ENCODE results near the gene CHST14. TPM values are rescaled to one million over a fixed set of nuclear protein-coding genes. Genes with fewer than 3 reads are reported as not detected.
"Not testable (repeated sequence)": the region's sequence is repeated elsewhere in the genome, so short reads cannot be mapped to it uniquely, and the experiment has no call there.

CHST14 gene
- total and polyA plus RNA-seq, 3 experiments from 2014 or later = 1.7 to 13.3 (median 13.1) TPM

- H3K9me3 Mint-ChIP-seq = no peaks in the 10 kb centered on the region
- peak overlapping the region; percentile 16 for H3K4me3 ChIP-seq (ENCODE audit: low read length)
- peak overlapping the region in 6 of 7 donors; percentile 53 to 88 (median 74) for H3K4me3 Mint-ChIP-seq
- H3K4me1 ChIP-seq (ENCODE audit: insufficient read depth, low read length) = peaks cover 81% of the 10 kb centered on the region
- no peaks in the 10 kb centered on the region for H3K36me3 ChIP-seq (ENCODE audit: insufficient read depth, low read length)
- H3K27ac Mint-ChIP-seq = peak overlapping the region; percentile 68 to 98 (median 84)
- H3K4me1 Mint-ChIP-seq = peaks cover 77 to 90% (median 85%) of the 10 kb centered on the region in 3 donors
- H3K9me3 ChIP-seq (ENCODE audit: low read length) = no peaks in the 10 kb centered on the region
- no peaks in the 10 kb centered on the region for H3K27me3 Mint-ChIP-seq
- no peak for DNase-seq
- CTCF ChIA-PET = interaction anchor here (1.1 to 3.3 kb wide), 9 partner anchors 9 to 406 kb away, joined by 3 to 16 read pairs (median 4); partner anchors contain the start of gene BAHD1
- peaks cover 0 to 8% (median 0%) of the 10 kb centered on the region in 3 donors for H3K36me3 Mint-ChIP-seq
- POLR2A ChIA-PET = interaction anchor here (0.6 to 5.5 kb wide), 3 partner anchors 10 to 143 kb away, joined by 3 to 41 read pairs (median 3); partner anchors contain the start of gene BAHD1
- no peaks in the 10 kb centered on the region for H3K27me3 ChIP-seq (ENCODE audit: insufficient read depth, low read length, poor library complexity, severe bottlenecking)
- H3K27ac ChIP-seq (ENCODE audit: low read depth, low read length) = no peak overlapping the region
Observed at GRCh38 chr15:40451527-40452158, 19.1 kb upstream of the CHST14 start.

GRCh38 chr15:40452296-40453090 lies 18.3 kb upstream of the CHST14 start:
- no peaks in the 10 kb centered on the region for H3K36me3 ChIP-seq (ENCODE audit: insufficient read depth, low read length)
- Mint-ChIP-seq H3K9me3 (no peaks in the 10 kb centered on the region), H3K36me3 (peaks cover 0 to 8% (median 0%) of the 10 kb centered on the region in 3 donors), H3K4me3 (peak overlapping the region; percentile 58 to 88 (median 76)), H3K27ac (peak overlapping the region; percentile 68 to 91 (median 81)), H3K27me3 (no peaks in the 10 kb centered on the region), H3K4me1 (peaks cover 77 to 92% (median 85%) of the 10 kb centered on the region in 3 donors)
- H3K27ac ChIP-seq (ENCODE audit: low read depth, low read length) = no peak overlapping the region
- POLR2A ChIA-PET = interaction anchor here (1.1 to 5.5 kb wide), 2 partner anchors 10 to 11 kb away, joined by 3 to 41 read pairs; partner anchors contain the start of gene BAHD1
- H3K4me1 ChIP-seq (ENCODE audit: insufficient read depth, low read length) = peaks cover 90% of the 10 kb centered on the region
- peak overlapping the region; percentile 16 for H3K4me3 ChIP-seq (ENCODE audit: low read length)
- no peaks in the 10 kb centered on the region for H3K9me3 ChIP-seq (ENCODE audit: low read length)
- H3K27me3 ChIP-seq (ENCODE audit: insufficient read depth, low read length, poor library complexity, severe bottlenecking) = no peaks in the 10 kb centered on the region
- no peak for DNase-seq
- CTCF ChIA-PET = interaction anchor here (0.7 to 3.3 kb wide), 9 partner anchors 10 to 442 kb away, joined by 3 to 16 read pairs (median 6); partner anchors contain the start of genes BAHD1, KNSTRN and VPS18

GRCh38 chr15:40453941-40454340 lies 16.8 kb upstream of the CHST14 start:
- peak overlapping the region; percentile 68 to 98 (median 84) for H3K27ac Mint-ChIP-seq
- peaks cover 72 to 86% (median 76%) of the 10 kb centered on the region in 3 donors for H3K4me1 Mint-ChIP-seq
- H3K27me3 ChIP-seq (ENCODE audit: insufficient read depth, low read length, poor library complexity, severe bottlenecking); H3K27me3 Mint-ChIP-seq; H3K27ac ChIP-seq (ENCODE audit: low read depth, low read length); H3K9me3 ChIP-seq (ENCODE audit: low read length); H3K9me3 Mint-ChIP-seq; H3K36me3 Mint-ChIP-seq; H3K36me3 ChIP-seq (ENCODE audit: insufficient read depth, low read length): not testable (repeated sequence)
- Histone ChIP-seq H3K4me3 (ENCODE audit: low read length) (peak overlapping the region; percentile 11), H3K4me1 (ENCODE audit: insufficient read depth, low read length) (peaks cover 84% of the 10 kb centered on the region)
- peak in 1 of 5 donors; percentile 45 for DNase-seq
- H3K4me3 Mint-ChIP-seq = peak overlapping the region; percentile 58 to 89 (median 80)
- POLR2A ChIA-PET = interaction anchor here (1.2 to 5.5 kb wide), 2 partner anchors 12 to 17 kb away, joined by 4 to 41 read pairs; partner anchors contain the start of genes BAHD1 and CHST14
- CTCF ChIA-PET = interaction anchor here (1.2 to 1.5 kb wide), 2 partner anchors 13 to 131 kb away, joined by 3 to 6 read pairs; partner anchors contain the start of genes BAHD1 and INAFM2

GRCh38 chr15:40454904-40455391 lies 15.8 kb upstream of the CHST14 start:
- no peaks in the 10 kb centered on the region for H3K27me3 Mint-ChIP-seq
- H3K4me1 Mint-ChIP-seq = peaks cover 64 to 79% (median 66%) of the 10 kb centered on the region in 3 donors
- H3K27ac Mint-ChIP-seq = peak overlapping the region; percentile 39 to 91 (median 78)
- DNase-seq = no peak
- H3K36me3 Mint-ChIP-seq = peaks cover 0 to 16% (median 0%) of the 10 kb centered on the region in 3 donors
- Histone ChIP-seq H3K27me3 (ENCODE audit: insufficient read depth, low read length, poor library complexity, severe bottlenecking) (no peaks in the 10 kb centered on the region), H3K36me3 (ENCODE audit: insufficient read depth, low read length) (peaks cover 7% of the 10 kb centered on the region), H3K4me3 (ENCODE audit: low read length) (peak overlapping the region; percentile 14), H3K9me3 (ENCODE audit: low read length) (no peaks in the 10 kb centered on the region), H3K27ac (ENCODE audit: low read depth, low read length) (no peak overlapping the region), H3K4me1 (ENCODE audit: insufficient read depth, low read length) (peaks cover 74% of the 10 kb centered on the region)
- H3K9me3 Mint-ChIP-seq = no peaks in the 10 kb centered on the region
- ChIA-PET POLR2A (interaction anchor here (1.2 to 5.5 kb wide), 2 partner anchors 13 to 16 kb away, joined by 4 to 41 read pairs; partner anchors contain the start of genes BAHD1 and CHST14), CTCF (interaction anchor here (1.0 to 1.2 kb wide), 3 partner anchors 14 to 132 kb away, joined by 3 to 4 read pairs (median 3); partner anchors contain the start of genes BAHD1 and INAFM2)
- H3K4me3 Mint-ChIP-seq = peak overlapping the region in 5 of 7 donors; percentile 52 to 82 (median 58)

GRCh38 chr15:40456299-40456712 lies 14.5 kb upstream of the CHST14 start:
- Mint-ChIP-seq H3K27ac (peak overlapping the region in 4 of 8 donors; percentile 15 to 61 (median 50)), H3K27me3 (no peaks in the 10 kb centered on the region), H3K36me3 (peaks cover 0 to 27% (median 0%) of the 10 kb centered on the region in 3 donors), H3K4me3 (no peak overlapping the region), H3K9me3 (no peaks in the 10 kb centered on the region), H3K4me1 (peaks cover 53 to 72% (median 54%) of the 10 kb centered on the region in 3 donors)
- Histone ChIP-seq H3K36me3 (ENCODE audit: insufficient read depth, low read length) (peaks cover 14% of the 10 kb centered on the region), H3K9me3 (ENCODE audit: low read length) (no peaks in the 10 kb centered on the region), H3K4me1 (ENCODE audit: insufficient read depth, low read length) (peaks cover 62% of the 10 kb centered on the region), H3K27ac (ENCODE audit: low read depth, low read length) (no peak overlapping the region), H3K27me3 (ENCODE audit: insufficient read depth, low read length, poor library complexity, severe bottlenecking) (no peaks in the 10 kb centered on the region), H3K4me3 (ENCODE audit: low read length) (no peak overlapping the region)
- no peak for DNase-seq
- ChIA-PET POLR2A (no interaction called here), CTCF (interaction anchor here (1.2 to 1.5 kb wide), 3 partner anchors 14 to 50 kb away, joined by 3 to 4 read pairs (median 3); no protein-coding TSS in a partner anchor)

GRCh38 chr15:40456738-40457137 lies 14.0 kb upstream of the CHST14 start:
- Histone ChIP-seq H3K36me3 (ENCODE audit: insufficient read depth, low read length) (peaks cover 14% of the 10 kb centered on the region), H3K9me3 (ENCODE audit: low read length) (no peaks in the 10 kb centered on the region), H3K27me3 (ENCODE audit: insufficient read depth, low read length, poor library complexity, severe bottlenecking) (no peaks in the 10 kb centered on the region), H3K4me3 (ENCODE audit: low read length) (no peak overlapping the region), H3K27ac (ENCODE audit: low read depth, low read length) (no peak overlapping the region), H3K4me1 (ENCODE audit: insufficient read depth, low read length) (peaks cover 57% of the 10 kb centered on the region)
- no peaks in the 10 kb centered on the region for H3K9me3 Mint-ChIP-seq
- H3K36me3 Mint-ChIP-seq = peaks cover 0 to 30% (median 0%) of the 10 kb centered on the region in 3 donors
- peak overlapping the region in 4 of 8 donors; percentile 14 to 64 (median 34) for H3K27ac Mint-ChIP-seq
- ChIA-PET POLR2A (interaction anchor here (0.9 kb wide), 1 partner anchor 16 kb away, joined by 3 read pairs; no protein-coding TSS in a partner anchor), CTCF (interaction anchor here (1.2 to 1.5 kb wide), 3 partner anchors 14 to 50 kb away, joined by 3 to 4 read pairs (median 3); no protein-coding TSS in a partner anchor)
- H3K27me3 Mint-ChIP-seq = no peaks in the 10 kb centered on the region
- peaks cover 49 to 68% (median 49%) of the 10 kb centered on the region in 3 donors for H3K4me1 Mint-ChIP-seq
- DNase-seq = peak in 1 of 5 donors; percentile 30
- no peak overlapping the region for H3K4me3 Mint-ChIP-seq

All from CD8-positive, alpha-beta memory T cell (primary cell).